Endodermal cell (in vitro differentiated cells): ENCODE data around the gene SLC16A9. TPM values are rescaled to one million over a fixed set of nuclear protein-coding genes. Genes with fewer than 3 reads are reported as not detected.

ENCODE experiments used
- DNase-seq: peaks from one replicate; pipeline ENCODE4 v3.0.0-alpha.2; 2017
- H3K27ac ChIP-seq: 2 replicates; pipeline ENCODE4 v1.5.1; 2013; ENCODE audit warnings: mild to moderate bottlenecking, low read depth, low read length, moderate library complexity
- H3K27me3 ChIP-seq: 2 replicates; pipeline ENCODE4 v1.6.1; 2013; ENCODE audit warnings: mild to moderate bottlenecking, low read length, moderate library complexity; ENCODE audit not compliant: insufficient read depth, control insufficient read depth, poor library complexity, severe bottlenecking
- H3K36me3 ChIP-seq: 2 replicates; pipeline ENCODE4 v1.7.0; 2013; ENCODE audit warnings: mild to moderate bottlenecking, low read length, moderate library complexity; ENCODE audit not compliant: control insufficient read depth, insufficient read depth
- H3K4me1 ChIP-seq: one replicate; pipeline ENCODE4 v1.7.0; 2013; ENCODE audit warnings: low read length; ENCODE audit not compliant: control insufficient read depth, insufficient read depth
- H3K4me3 ChIP-seq: 2 replicates; pipeline ENCODE4 v1.5.1; 2013; ENCODE audit warnings: mild to moderate bottlenecking, low read length, moderate library complexity
- H3K9ac ChIP-seq: 2 replicates; pipeline ENCODE4 v1.6.1; 2013; ENCODE audit warnings: mild to moderate bottlenecking, low read length, moderate library complexity; ENCODE audit not compliant: poor library complexity, severe bottlenecking; ENCODE audit errors: extremely low read depth
- H3K9me3 ChIP-seq: 2 replicates; pipeline ENCODE4 v1.6.1; 2013; ENCODE audit warnings: mild to moderate bottlenecking, low read length, moderate library complexity; ENCODE audit not compliant: control insufficient read depth
- H3K27ac Mint-ChIP-seq: 2 replicates; pipeline ENCODE4 v1.8.0; 2020; ENCODE audit warnings: mixed read lengths
- H3K27me3 Mint-ChIP-seq: 2 replicates; pipeline ENCODE4 v1.8.0; 2021; ENCODE audit warnings: mild to moderate bottlenecking, mixed read lengths; ENCODE audit not compliant: insufficient read depth
- H3K36me3 Mint-ChIP-seq: 2 replicates; pipeline ENCODE4 v1.8.0; 2020; ENCODE audit warnings: low read depth, mixed read lengths
- H3K4me1 Mint-ChIP-seq: 2 replicates; pipeline ENCODE4 v1.8.0; 2020; ENCODE audit warnings: mixed read lengths
- H3K4me3 Mint-ChIP-seq: 2 replicates; pipeline ENCODE4 v1.8.0; 2020; ENCODE audit warnings: mild to moderate bottlenecking, moderate library complexity, mixed read lengths
- H3K9me3 Mint-ChIP-seq: 2 replicates; pipeline ENCODE4 v1.8.0; 2020; ENCODE audit warnings: mild to moderate bottlenecking, mixed read lengths
- WGBS, 2 experiments: methylation state at CpG; one replicate each; pipeline versions ENCODE4 v1.1.5 to v1.1.7; 2013; ENCODE audit warnings: missing lambda C conversion rate in 2 of 2, mixed read lengths in 1 of 2; ENCODE audit not compliant: insufficient coverage in 1 of 2, insufficient read length in 1 of 2; 5-methylcytosine and 5-hydroxymethylcytosine counted together
- long read RNA-seq, 4 experiments: library from polyadenylated mRNA in 2 of 4; library from RNA in 1 of 4; library from capped mRNA in 1 of 4; stranded (forward) in 3 of 4; unstranded in 1 of 4; transcript quantifications; one replicate each; pipeline ENCODE4 v2.0.0, GENCODE V29; 2020 to 2021; ENCODE audit warnings: inconsistent platforms in 1 of 4
- polyA plus RNA-seq, 2 experiments: library from polyadenylated mRNA; stranded (reverse); fragments of 50-300 nt; gene quantifications; one replicate each; pipeline ENCODE4 v1.2.3, GENCODE V29; 2013
- total RNA-seq, 2 donors: library from RNA; stranded (reverse); fragmentation: NEBNext Ultra II Directional in 1 of 2; extraction: Animal tissue kit (Norgen Biotek cat#: 25700) in 1 of 2; gene quantifications; 2 replicates in 1 of 2; 3 replicates in 1 of 2; pipeline ENCODE4 v1.2.1, GENCODE V29; 2021
- TF ChIP-seq, protein P1 (sequence below): fragments of 200-600 bp; sonication (generic); conservative IDR thresholded peaks from 2 replicates; pipeline ENCODE4 v1.5.0; 2021; ENCODE audit warnings: antibody characterized with exemption, mild to moderate bottlenecking

The SLC16A9 gene, protein sequence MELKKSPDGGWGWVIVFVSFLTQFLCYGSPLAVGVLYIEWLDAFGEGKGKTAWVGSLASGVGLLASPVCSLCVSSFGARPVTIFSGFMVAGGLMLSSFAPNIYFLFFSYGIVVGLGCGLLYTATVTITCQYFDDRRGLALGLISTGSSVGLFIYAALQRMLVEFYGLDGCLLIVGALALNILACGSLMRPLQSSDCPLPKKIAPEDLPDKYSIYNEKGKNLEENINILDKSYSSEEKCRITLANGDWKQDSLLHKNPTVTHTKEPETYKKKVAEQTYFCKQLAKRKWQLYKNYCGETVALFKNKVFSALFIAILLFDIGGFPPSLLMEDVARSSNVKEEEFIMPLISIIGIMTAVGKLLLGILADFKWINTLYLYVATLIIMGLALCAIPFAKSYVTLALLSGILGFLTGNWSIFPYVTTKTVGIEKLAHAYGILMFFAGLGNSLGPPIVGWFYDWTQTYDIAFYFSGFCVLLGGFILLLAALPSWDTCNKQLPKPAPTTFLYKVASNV
- 10 to 100 TPM in 1 of 2 donors, 1 to 10 TPM in 1; 4.9 to 19.3 TPM for total RNA-seq
- 17.8 TPM for polyA plus RNA-seq (2013, experiment 1 of 2)
- polyA plus RNA-seq (2013, experiment 2 of 2): 14.8 TPM
- long read RNA-seq, experiment 1, full-length matches to known transcripts: 1 of 12 reads
- long read RNA-seq, experiment 1, partial matches to known transcripts: 4 of 12 reads
- long read RNA-seq, experiment 1, other reads (novel, unspliced or antisense): 7 of 12 reads
- long read RNA-seq, experiment 2, full-length matches to known transcripts: 49 of 77 reads
- long read RNA-seq, experiment 2, partial matches to known transcripts: 5 of 77 reads
- long read RNA-seq, experiment 2, other reads (novel, unspliced or antisense): 23 of 77 reads
- long read RNA-seq, experiment 3, full-length matches to known transcripts: 7 of 15 reads
- long read RNA-seq, experiment 3, partial matches to known transcripts: 0 of 15 reads
- long read RNA-seq, experiment 3, other reads (novel, unspliced or antisense): 8 of 15 reads
- long read RNA-seq, experiment 4, partial matches to known transcripts: 0 of 1 reads
- long read RNA-seq, experiment 4, other reads (novel, unspliced or antisense): 1 of 1 reads

DNA sequence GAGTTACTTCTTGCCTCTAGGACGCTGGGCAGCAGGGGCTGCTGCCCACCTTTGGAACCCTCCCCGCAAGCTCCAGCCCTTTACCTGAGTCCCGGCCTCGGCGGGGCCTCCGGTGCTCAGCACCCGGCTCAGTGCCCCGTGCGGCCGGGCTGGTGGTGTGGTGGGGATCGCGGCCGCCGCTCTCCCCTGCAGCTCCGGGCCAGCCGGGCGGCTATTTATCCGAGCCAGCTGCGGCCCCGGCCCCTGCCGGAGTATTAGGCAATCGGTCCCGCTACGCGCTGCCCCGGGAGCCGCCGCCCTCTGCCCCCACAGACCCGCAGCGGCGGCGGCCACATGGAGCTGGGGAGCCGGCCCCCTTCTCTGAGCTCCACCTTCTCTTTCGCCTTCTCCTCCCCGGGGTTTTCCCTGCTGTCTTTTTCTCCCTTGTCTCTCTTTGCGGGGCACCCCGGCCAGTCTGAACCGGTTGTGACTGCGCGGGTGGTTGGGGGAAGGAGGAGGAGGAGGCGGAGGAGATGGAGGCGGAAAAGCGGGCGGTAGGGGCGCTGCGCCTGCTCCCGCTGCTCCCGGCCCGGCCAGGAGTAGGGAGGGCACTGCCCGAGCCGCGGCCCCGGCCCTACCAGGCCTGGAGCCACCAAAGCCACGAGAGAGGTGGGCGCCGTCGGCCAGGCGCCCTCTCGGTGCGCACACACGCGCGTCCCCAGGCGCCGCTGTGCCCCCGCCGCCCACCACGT lies at the start of gene SLC16A9:
Gene SLC16A9, minus strand, starts transcription at position 456 of the 731 bp plus-strand sequence. CDS start 25,559 bp downstream, outside the sequence.
- Histone ChIP-seq H3K9ac (peak within 1 kb of the TSS; percentile 66), H3K27me3 (peaks cover 27% of the 10 kb centered on the region), H3K9me3 (no peaks in the 10 kb centered on the region), H3K36me3 (no peaks in the 10 kb centered on the region), H3K4me1 (peaks cover 4% of the 10 kb centered on the region), H3K27ac (peak within 1 kb of the TSS; percentile 50), H3K4me3 (peak within 1 kb of the TSS; percentile 82)
- Mint-ChIP-seq H3K36me3 (no peaks in the 10 kb centered on the region), H3K4me1 (peaks cover 4% of the 10 kb centered on the region), H3K27ac (peak within 1 kb of the TSS; percentile 86), H3K9me3 (no peaks in the 10 kb centered on the region), H3K27me3 (peaks cover 61% of the 10 kb centered on the region), H3K4me3 (peak within 1 kb of the TSS; percentile 74)
- WGBS, 2 experiments: 0 to 1% methylated on average over 22 to 66 of the region's 68 CpGs
- TF ChIP-seq, protein P1, sequence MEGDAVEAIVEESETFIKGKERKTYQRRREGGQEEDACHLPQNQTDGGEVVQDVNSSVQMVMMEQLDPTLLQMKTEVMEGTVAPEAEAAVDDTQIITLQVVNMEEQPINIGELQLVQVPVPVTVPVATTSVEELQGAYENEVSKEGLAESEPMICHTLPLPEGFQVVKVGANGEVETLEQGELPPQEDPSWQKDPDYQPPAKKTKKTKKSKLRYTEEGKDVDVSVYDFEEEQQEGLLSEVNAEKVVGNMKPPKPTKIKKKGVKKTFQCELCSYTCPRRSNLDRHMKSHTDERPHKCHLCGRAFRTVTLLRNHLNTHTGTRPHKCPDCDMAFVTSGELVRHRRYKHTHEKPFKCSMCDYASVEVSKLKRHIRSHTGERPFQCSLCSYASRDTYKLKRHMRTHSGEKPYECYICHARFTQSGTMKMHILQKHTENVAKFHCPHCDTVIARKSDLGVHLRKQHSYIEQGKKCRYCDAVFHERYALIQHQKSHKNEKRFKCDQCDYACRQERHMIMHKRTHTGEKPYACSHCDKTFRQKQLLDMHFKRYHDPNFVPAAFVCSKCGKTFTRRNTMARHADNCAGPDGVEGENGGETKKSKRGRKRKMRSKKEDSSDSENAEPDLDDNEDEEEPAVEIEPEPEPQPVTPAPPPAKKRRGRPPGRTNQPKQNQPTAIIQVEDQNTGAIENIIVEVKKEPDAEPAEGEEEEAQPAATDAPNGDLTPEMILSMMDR: peak; percentile 72
- peak; percentile 89 for DNase-seq

DNA sequence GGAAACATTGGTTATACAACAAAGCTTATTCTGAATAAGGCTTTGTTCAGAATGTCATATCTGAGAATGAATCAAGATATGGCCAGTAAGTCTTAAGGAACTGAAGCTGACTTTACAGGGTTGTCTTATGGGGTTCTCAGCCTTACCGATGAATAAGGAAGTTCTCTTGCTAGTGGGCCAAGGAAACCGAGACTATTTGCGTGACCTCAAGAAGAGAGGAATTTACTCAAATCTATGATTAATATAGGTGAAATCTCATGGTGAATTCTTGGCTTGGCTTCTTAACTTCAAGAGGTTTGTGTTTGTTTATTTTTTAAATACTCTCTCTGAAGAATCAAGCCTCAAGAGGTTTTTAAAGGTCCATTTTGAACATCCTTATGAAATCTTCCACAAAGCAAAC lies 48.3 kb upstream of the SLC16A9 start:
- Histone ChIP-seq H3K9ac (no peak overlapping the region), H3K27me3 (no peaks in the 10 kb centered on the region), H3K27ac (no peak overlapping the region), H3K36me3 (no peaks in the 10 kb centered on the region), H3K4me1 (no peaks in the 10 kb centered on the region), H3K9me3 (peaks cover 8% of the 10 kb centered on the region), H3K4me3 (no peak overlapping the region)
- peaks cover 4% of the 10 kb centered on the region for H3K9me3 Mint-ChIP-seq
- no peaks in the 10 kb centered on the region for H3K36me3 Mint-ChIP-seq
- 97 to 100% methylated on average over 2 to 3 of the region's 3 CpGs for whole genome bisulfite sequencing, 2 experiments
- DNase-seq: no peak
- no peaks in the 10 kb centered on the region for H3K27me3 Mint-ChIP-seq
- TF ChIP-seq, protein P1: no peak
- no peak overlapping the region for H3K4me3 Mint-ChIP-seq
- peaks cover 5% of the 10 kb centered on the region for H3K4me1 Mint-ChIP-seq
- H3K27ac Mint-ChIP-seq: no peak overlapping the region

DNA sequence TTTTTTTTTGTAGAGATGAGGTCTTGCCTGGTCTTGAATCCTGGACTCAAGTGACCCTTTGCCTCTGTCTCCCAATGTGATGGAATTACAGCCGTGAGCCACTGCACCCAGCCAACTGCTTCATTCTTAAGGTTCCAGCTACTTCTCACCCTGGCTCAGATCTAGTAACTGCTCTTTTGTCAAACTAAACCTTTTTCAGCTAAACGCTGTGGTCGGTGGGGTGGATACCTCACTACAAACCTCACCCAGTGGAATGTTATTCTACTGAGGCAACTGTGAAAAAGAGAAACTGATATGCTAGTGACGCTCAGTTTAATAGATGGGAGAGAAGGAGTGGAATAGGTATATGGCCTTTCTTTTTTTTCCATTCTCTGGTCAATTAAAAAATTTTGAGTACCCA lies 45.3 kb upstream of the SLC16A9 start:
- TF ChIP-seq, protein P1: no peak
- 91 to 100% methylated on average over 1 to 4 of the region's 4 CpGs for WGBS, 2 experiments
- Histone ChIP-seq H3K9ac (no peak overlapping the region), H3K4me3 (no peak overlapping the region), H3K27me3 (no peaks in the 10 kb centered on the region), H3K9me3 (no peaks in the 10 kb centered on the region), H3K36me3 (no peaks in the 10 kb centered on the region), H3K4me1 (no peaks in the 10 kb centered on the region), H3K27ac (no peak overlapping the region)
- H3K36me3 Mint-ChIP-seq: no peaks in the 10 kb centered on the region
- no peak for DNase-seq
- H3K27ac Mint-ChIP-seq: no peak overlapping the region
- no peaks in the 10 kb centered on the region for H3K4me1 Mint-ChIP-seq
- no peaks in the 10 kb centered on the region for H3K27me3 Mint-ChIP-seq
- H3K4me3 Mint-ChIP-seq: no peak overlapping the region
- no peaks in the 10 kb centered on the region for H3K9me3 Mint-ChIP-seq
